ENCODE measurements around the gene LEKR1. TPM values are rescaled to one million over a fixed set of nuclear protein-coding genes. Genes with fewer than 3 reads are reported as not detected.

The LEKR1 gene
- total and polyA plus RNA-seq, 2 donors (not counting 1 experiment from before 2014, with no cell fraction given), result 0.94 to 4.7 TPM

GRCh38 chr3:156906275-156906674 lies 80.1 kb downstream of the LEKR1 start:
- H3K4me2 ChIP-seq (replicated peaks; ENCODE audit: low read depth, low read length, poor library complexity, severe bottlenecking), result no peak overlapping the region
- ATAC-seq (ENCODE audit: low read depth) (no peak), DNase-seq (no peak)
- H4K20me1 ChIP-seq (ENCODE audit: control insufficient read depth, insufficient read depth, low read length, poor library complexity, severe bottlenecking), result no peaks in the 10 kb centered on the region
- ChIA-PET CTCF (no interaction called here), POLR2A (no interaction called here)
- H3K9me3 ChIP-seq (ENCODE audit: control extremely low read depth in 1 of 3, control insufficient read depth in 2 of 3, insufficient read depth in 1 of 3, low read length in 2 of 3), result no peaks in the 10 kb centered on the region
- no peak overlapping the region for H3K4me3 ChIP-seq (ENCODE audit: control extremely low read depth in 1 of 5, extremely low read depth in 1 of 5, insufficient read depth in 1 of 5, low read depth in 2 of 5, low read length in 4 of 5)
- H3K9ac ChIP-seq (ENCODE audit: low read length), result no peak overlapping the region
- no peak overlapping the region for H3K27ac Mint-ChIP-seq
- no peaks in the 10 kb centered on the region for H3K36me3 ChIP-seq (replicated peaks in 1 of 2; ENCODE audit: control extremely low read depth in 1 of 2, control insufficient read depth in 1 of 2, extremely low read depth in 1 of 2, insufficient read depth in 2 of 2, low read length in 1 of 2)
- no peak for TF ChIP-seq EZH2 (IDR thresholded peaks at IDR 0.05; ENCODE audit: borderline replicate concordance, insufficient read depth, low read depth, low read length, poor library complexity, severe bottlenecking)
- TF ChIP-seq CTCF (IDR thresholded peaks at IDR 0.05), result no peak
- H3K27me3 Mint-ChIP-seq, result no peaks in the 10 kb centered on the region
- H3K4me3 Mint-ChIP-seq, result no peak overlapping the region
- H2AFZ ChIP-seq (ENCODE audit: insufficient read depth, low read depth, low read length, poor library complexity, severe bottlenecking), result no peak overlapping the region
- no peaks in the 10 kb centered on the region for H3K4me1 ChIP-seq (ENCODE audit: control insufficient read depth in 2 of 2, insufficient read depth in 2 of 2, low read length in 2 of 2)
- H3K27ac ChIP-seq (ENCODE audit: low read length in 2 of 2), result no peak overlapping the region
- intact Hi-C loops (cut with micrococcal nuclease), result no loop called here
- no CpG with 5 or more reads among the region's 2 CpGs for WGBS (ENCODE audit: insufficient coverage)
- no peaks in the 10 kb centered on the region for H3K9me3 Mint-ChIP-seq (ENCODE audit: insufficient read depth)
- H3K4me1 Mint-ChIP-seq, result no peaks in the 10 kb centered on the region
- no peaks in the 10 kb centered on the region for H3K27me3 ChIP-seq (replicated peaks in 1 of 4; ENCODE audit: control extremely low read depth in 1 of 4, control insufficient read depth in 3 of 4, insufficient read depth in 4 of 4, low read length in 3 of 4)
- H3K79me2 ChIP-seq (ENCODE audit: control insufficient read depth, insufficient read depth, low read length), result no peaks in the 10 kb centered on the region

- DNase-seq (no peak), ATAC-seq (ENCODE audit: low read depth) (no peak)
- Mint-ChIP-seq H3K4me1 (no peaks in the 10 kb centered on the region), H3K9me3 (ENCODE audit: insufficient read depth) (no peaks in the 10 kb centered on the region), H3K27me3 (no peaks in the 10 kb centered on the region), H3K4me3 (no peak overlapping the region), H3K27ac (no peak overlapping the region)
- WGBS (ENCODE audit: insufficient coverage), result no CpG with 5 or more reads among the region's 1 CpG
- H3K9me3 ChIP-seq (ENCODE audit: control extremely low read depth in 1 of 3, control insufficient read depth in 2 of 3, insufficient read depth in 1 of 3, low read length in 2 of 3), result no peaks in the 10 kb centered on the region
- H3K79me2 ChIP-seq (ENCODE audit: control insufficient read depth, insufficient read depth, low read length), result no peaks in the 10 kb centered on the region
- CTCF ChIA-PET, result interaction anchor here (0.6 kb wide), 1 partner anchor 55 kb away, joined by 5 read pairs; no protein-coding TSS in a partner anchor
- POLR2A ChIA-PET, result no interaction called here
- H3K27me3 ChIP-seq (replicated peaks in 1 of 4; ENCODE audit: control extremely low read depth in 1 of 4, control insufficient read depth in 3 of 4, insufficient read depth in 4 of 4, low read length in 3 of 4), result no peaks in the 10 kb centered on the region
- H3K36me3 ChIP-seq (replicated peaks in 1 of 2; ENCODE audit: control extremely low read depth in 1 of 2, control insufficient read depth in 1 of 2, extremely low read depth in 1 of 2, insufficient read depth in 2 of 2, low read length in 1 of 2), result no peaks in the 10 kb centered on the region
- no peak overlapping the region for H3K9ac ChIP-seq (ENCODE audit: low read length)
- no peak overlapping the region for H3K27ac ChIP-seq (ENCODE audit: low read length in 2 of 2)
- H2AFZ ChIP-seq (ENCODE audit: insufficient read depth, low read depth, low read length, poor library complexity, severe bottlenecking), result no peak overlapping the region
- no peak overlapping the region for H3K4me3 ChIP-seq (ENCODE audit: control extremely low read depth in 1 of 5, extremely low read depth in 1 of 5, insufficient read depth in 1 of 5, low read depth in 2 of 5, low read length in 4 of 5)
- TF ChIP-seq CTCF (IDR thresholded peaks at IDR 0.05) (no peak), EZH2 (IDR thresholded peaks at IDR 0.05; ENCODE audit: borderline replicate concordance, insufficient read depth, low read depth, low read length, poor library complexity, severe bottlenecking) (no peak)
- no peaks in the 10 kb centered on the region for H4K20me1 ChIP-seq (ENCODE audit: control insufficient read depth, insufficient read depth, low read length, poor library complexity, severe bottlenecking)
- intact Hi-C loops (cut with micrococcal nuclease), result no loop called here
- H3K4me1 ChIP-seq (ENCODE audit: control insufficient read depth in 2 of 2, insufficient read depth in 2 of 2, low read length in 2 of 2), result no peaks in the 10 kb centered on the region
- H3K4me2 ChIP-seq (replicated peaks; ENCODE audit: low read depth, low read length, poor library complexity, severe bottlenecking), result no peak overlapping the region
Measured at GRCh38 chr3:156908398-156908797, 82.2 kb downstream of the LEKR1 start.
